SK-N-SH treated with all-trans-retinoic acid at 6 μM for 48 hours (cell line): ENCODE data around the gene LRP2.

Experiments
- CREB5 ChIP-seq: fragments of 250-450 bp; sonication (Bioruptor Pico); IDR thresholded peaks from 2 replicates; pipeline ENCODE4 v1.5.1; 2020; ENCODE audit warnings: low read depth, mild to moderate bottlenecking, moderate library complexity
- ESRRG ChIP-seq: fragments of 250-450 bp; sonication (Bioruptor Pico); IDR thresholded peaks from 2 replicates; pipeline ENCODE4 v1.6.1; 2021; ENCODE audit warnings: mild to moderate bottlenecking
- GLIS3 ChIP-seq: fragments of 250-450 bp; sonication (Bioruptor Pico); IDR thresholded peaks from 2 replicates; pipeline ENCODE4 v1.5.0; 2020; ENCODE audit warnings: mild to moderate bottlenecking, moderate library complexity
- PATZ1 ChIP-seq: fragments of 250-450 bp; sonication (Bioruptor Pico); IDR thresholded peaks from 2 replicates; pipeline ENCODE4 v1.8.0; 2020; ENCODE audit warnings: mild to moderate bottlenecking, moderate library complexity, borderline replicate concordance
- POU6F1 ChIP-seq: fragments of 250-450 bp; sonication (Bioruptor Pico); IDR thresholded peaks from 2 replicates; pipeline ENCODE4 v1.8.0; 2021; ENCODE audit warnings: low read depth, mild to moderate bottlenecking, moderate library complexity, borderline replicate concordance
- RARB ChIP-seq: fragments of 250-450 bp; sonication (Bioruptor Pico); IDR thresholded peaks from 2 replicates; pipeline ENCODE4 v1.8.0; 2021; ENCODE audit warnings: mild to moderate bottlenecking, moderate library complexity
- SNAI2 ChIP-seq: fragments of 250-450 bp; sonication (Bioruptor Pico); IDR thresholded peaks from 2 replicates; pipeline ENCODE4 v1.5.0; 2020; ENCODE audit warnings: mild to moderate bottlenecking, moderate library complexity
- ZFP3 ChIP-seq: fragments of 250-450 bp; sonication (Bioruptor Pico); IDR thresholded peaks from 2 replicates; pipeline ENCODE4 v1.5.0; 2020; ENCODE audit warnings: mild to moderate bottlenecking, moderate library complexity
- ZFP30 ChIP-seq: fragments of 450-650 bp; formaldehyde crosslinking; IDR thresholded peaks from 2 replicates; pipeline ENCODE4 v1.5.0; 2022; ENCODE audit warnings: mild to moderate bottlenecking, moderate library complexity
- ZNF565 ChIP-seq: fragments of 450-650 bp; formaldehyde crosslinking; conservative IDR thresholded peaks from 2 replicates; pipeline ENCODE4 v1.5.0; 2020; ENCODE audit warnings: low read depth, mild to moderate bottlenecking, moderate library complexity
- ZNF70 ChIP-seq: fragments of 450-650 bp; formaldehyde crosslinking; IDR thresholded peaks from 2 replicates; pipeline ENCODE4 v1.5.0; 2020; ENCODE audit warnings: mild to moderate bottlenecking, moderate library complexity
- ZNF8 ChIP-seq: fragments of 450-650 bp; formaldehyde crosslinking; IDR thresholded peaks from 2 replicates; pipeline ENCODE4 v1.5.0; 2020; ENCODE audit warnings: mild to moderate bottlenecking, moderate library complexity

- TF ChIP-seq POU6F1, result no peak
- TF ChIP-seq ZNF565 (CRISPR knock-in tag), result no peak
- TF ChIP-seq PATZ1 (CRISPR knock-in tag), result no peak
- TF ChIP-seq ZFP3 (CRISPR knock-in tag), result no peak
- TF ChIP-seq ZNF70 (CRISPR knock-in tag), result no peak
- no peak for TF ChIP-seq ZNF8 (CRISPR knock-in tag)
- no peak for TF ChIP-seq SNAI2 (CRISPR knock-in tag)
- no peak for TF ChIP-seq ZFP30 (CRISPR knock-in tag)
- no peak for TF ChIP-seq ESRRG (CRISPR knock-in tag)
- TF ChIP-seq CREB5 (CRISPR knock-in tag), result no peak
- TF ChIP-seq GLIS3 (CRISPR knock-in tag), result no peak
- no peak for TF ChIP-seq RARB
These were observed 230.5 kb downstream of the LRP2 start for GRCh38 chr2:169131587-169132512.
